ENCODE measurements around the gene GRXCR1.
A peak's percentile ranks its signal among the peaks of the same experiment; 100 is the strongest.

Gene GRXCR1

GRCh38 chr4:42892413-42892812 is at the start of gene GRXCR1:
Gene GRXCR1, plus strand, starts transcription at chr4:42892713. Its CDS starts 554 bp downstream, at chr4:42893267.
- DNase-seq (ENCODE audit: low read depth in 3 of 3): no peak

GRCh38 chr4:42843694-42844093 is 48.8 kb upstream of the GRXCR1 start:
- no peak for DNase-seq (ENCODE audit: low read depth in 3 of 3)

- DNase-seq (ENCODE audit: low read depth in 3 of 3): no peak
Measured at GRCh38 chr4:42844422-42845070, 48.0 kb upstream of the GRXCR1 start.

GRCh38 chr4:42845586-42845985 is 46.9 kb upstream of the GRXCR1 start:
- no peak for DNase-seq (ENCODE audit: low read depth in 3 of 3)

- no peak for DNase-seq (ENCODE audit: low read depth in 3 of 3)
Measured at GRCh38 chr4:42855779-42856178, 36.7 kb upstream of the GRXCR1 start.

- peak; percentile 3 to 35 (median 29) for DNase-seq (ENCODE audit: low read depth in 3 of 3)
Measured at GRCh38 chr4:42865572-42866189, 26.8 kb upstream of the GRXCR1 start.

GRCh38 chr4:42871261-42871660 is 21.3 kb upstream of the GRXCR1 start:
- DNase-seq (ENCODE audit: low read depth in 3 of 3): no peak

GRCh38 chr4:42871671-42872290 is 20.7 kb upstream of the GRXCR1 start:
- no peak for DNase-seq (ENCODE audit: low read depth in 3 of 3)

- DNase-seq (ENCODE audit: low read depth in 3 of 3): no peak
Measured at GRCh38 chr4:42878863-42879262, 13.7 kb upstream of the GRXCR1 start.

GRCh38 chr4:42881253-42881652 is 11.3 kb upstream of the GRXCR1 start:
- no peak for DNase-seq (ENCODE audit: low read depth in 3 of 3)

GRCh38 chr4:42891644-42892043 is 869 bp upstream of the GRXCR1 start:
- no peak for DNase-seq (ENCODE audit: low read depth in 3 of 3)

- no peak for DNase-seq (ENCODE audit: low read depth in 3 of 3)
Measured at GRCh38 chr4:42895452-42895851, 2.9 kb downstream of the GRXCR1 start.

GRCh38 chr4:42904986-42905385 is 12.5 kb downstream of the GRXCR1 start:
- no peak for DNase-seq (ENCODE audit: low read depth in 3 of 3)

GRCh38 chr4:42905591-42905990 is 13.1 kb downstream of the GRXCR1 start:
- DNase-seq (ENCODE audit: low read depth in 3 of 3): no peak

GRCh38 chr4:42906341-42906740 is 13.8 kb downstream of the GRXCR1 start:
- no peak for DNase-seq (ENCODE audit: low read depth in 3 of 3)

- no peak for DNase-seq (ENCODE audit: low read depth in 3 of 3)
Measured at GRCh38 chr4:42906891-42907759, 14.6 kb downstream of the GRXCR1 start.

- DNase-seq (ENCODE audit: low read depth in 3 of 3): no peak
Measured at GRCh38 chr4:42910459-42910858, 17.9 kb downstream of the GRXCR1 start.

GRCh38 chr4:42914937-42915336 is 22.4 kb downstream of the GRXCR1 start:
- DNase-seq (ENCODE audit: low read depth in 3 of 3): no peak

- no peak for DNase-seq (ENCODE audit: low read depth in 3 of 3)
Measured at GRCh38 chr4:42915484-42915883, 23.0 kb downstream of the GRXCR1 start.

- no peak for DNase-seq (ENCODE audit: low read depth in 3 of 3)
Measured at GRCh38 chr4:42917296-42917695, 24.8 kb downstream of the GRXCR1 start.

GRCh38 chr4:42923431-42923830 is 30.9 kb downstream of the GRXCR1 start:
- no peak for DNase-seq (ENCODE audit: low read depth in 3 of 3)

- no peak for DNase-seq (ENCODE audit: low read depth in 3 of 3)
Measured at GRCh38 chr4:42925921-42926320, 33.4 kb downstream of the GRXCR1 start.
